AG09309 (cell line): ENCODE results near the gene RNF187.

ENCODE experiments used
- DNase-seq: peaks from one replicate; pipeline ENCODE4 v3.0.0-alpha.2; 2010; ENCODE audit warnings: low read depth
- H3K4me3 ChIP-seq: 2 replicates; pipeline ENCODE4 v1.5.1; 2011; ENCODE audit warnings: mild to moderate bottlenecking, low read depth, low read length, moderate library complexity; ENCODE audit not compliant: control insufficient read depth
- TF ChIP-seq, protein P1 (sequence below): IDR thresholded peaks from 2 replicates; pipeline ENCODE4 v1.5.1; 2011; ENCODE audit warnings: mild to moderate bottlenecking, low read depth, low read length, inconsistent platforms; ENCODE audit not compliant: insufficient read depth, control insufficient read depth; ENCODE audit errors: missing control alignments

The RNF187 gene

DNA sequence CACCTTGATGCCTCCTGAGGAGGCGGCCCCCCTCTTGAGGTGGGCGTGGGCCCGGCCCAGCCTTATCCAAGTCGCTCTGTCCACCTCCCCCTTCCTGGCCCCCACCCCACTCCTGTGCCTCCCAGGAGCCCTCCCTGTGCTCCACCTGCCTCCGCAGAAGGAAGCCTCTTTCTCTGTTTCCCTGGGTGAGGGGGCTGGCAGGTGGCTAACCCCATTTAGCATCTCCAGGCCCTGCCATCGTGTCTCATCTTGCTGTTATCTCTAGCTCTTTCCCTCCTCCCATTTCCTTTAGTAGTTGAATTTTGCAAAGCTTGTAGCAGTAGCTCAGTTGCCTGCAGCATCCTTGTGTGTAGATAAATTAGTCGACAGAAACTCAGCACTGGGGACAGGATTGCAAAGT is 7.2 kb downstream of the RNF187 start:
- no peak for DNase-seq
- TF ChIP-seq, protein P1, sequence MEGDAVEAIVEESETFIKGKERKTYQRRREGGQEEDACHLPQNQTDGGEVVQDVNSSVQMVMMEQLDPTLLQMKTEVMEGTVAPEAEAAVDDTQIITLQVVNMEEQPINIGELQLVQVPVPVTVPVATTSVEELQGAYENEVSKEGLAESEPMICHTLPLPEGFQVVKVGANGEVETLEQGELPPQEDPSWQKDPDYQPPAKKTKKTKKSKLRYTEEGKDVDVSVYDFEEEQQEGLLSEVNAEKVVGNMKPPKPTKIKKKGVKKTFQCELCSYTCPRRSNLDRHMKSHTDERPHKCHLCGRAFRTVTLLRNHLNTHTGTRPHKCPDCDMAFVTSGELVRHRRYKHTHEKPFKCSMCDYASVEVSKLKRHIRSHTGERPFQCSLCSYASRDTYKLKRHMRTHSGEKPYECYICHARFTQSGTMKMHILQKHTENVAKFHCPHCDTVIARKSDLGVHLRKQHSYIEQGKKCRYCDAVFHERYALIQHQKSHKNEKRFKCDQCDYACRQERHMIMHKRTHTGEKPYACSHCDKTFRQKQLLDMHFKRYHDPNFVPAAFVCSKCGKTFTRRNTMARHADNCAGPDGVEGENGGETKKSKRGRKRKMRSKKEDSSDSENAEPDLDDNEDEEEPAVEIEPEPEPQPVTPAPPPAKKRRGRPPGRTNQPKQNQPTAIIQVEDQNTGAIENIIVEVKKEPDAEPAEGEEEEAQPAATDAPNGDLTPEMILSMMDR = no peak
- H3K4me3 ChIP-seq = no peak overlapping the region

DNA sequence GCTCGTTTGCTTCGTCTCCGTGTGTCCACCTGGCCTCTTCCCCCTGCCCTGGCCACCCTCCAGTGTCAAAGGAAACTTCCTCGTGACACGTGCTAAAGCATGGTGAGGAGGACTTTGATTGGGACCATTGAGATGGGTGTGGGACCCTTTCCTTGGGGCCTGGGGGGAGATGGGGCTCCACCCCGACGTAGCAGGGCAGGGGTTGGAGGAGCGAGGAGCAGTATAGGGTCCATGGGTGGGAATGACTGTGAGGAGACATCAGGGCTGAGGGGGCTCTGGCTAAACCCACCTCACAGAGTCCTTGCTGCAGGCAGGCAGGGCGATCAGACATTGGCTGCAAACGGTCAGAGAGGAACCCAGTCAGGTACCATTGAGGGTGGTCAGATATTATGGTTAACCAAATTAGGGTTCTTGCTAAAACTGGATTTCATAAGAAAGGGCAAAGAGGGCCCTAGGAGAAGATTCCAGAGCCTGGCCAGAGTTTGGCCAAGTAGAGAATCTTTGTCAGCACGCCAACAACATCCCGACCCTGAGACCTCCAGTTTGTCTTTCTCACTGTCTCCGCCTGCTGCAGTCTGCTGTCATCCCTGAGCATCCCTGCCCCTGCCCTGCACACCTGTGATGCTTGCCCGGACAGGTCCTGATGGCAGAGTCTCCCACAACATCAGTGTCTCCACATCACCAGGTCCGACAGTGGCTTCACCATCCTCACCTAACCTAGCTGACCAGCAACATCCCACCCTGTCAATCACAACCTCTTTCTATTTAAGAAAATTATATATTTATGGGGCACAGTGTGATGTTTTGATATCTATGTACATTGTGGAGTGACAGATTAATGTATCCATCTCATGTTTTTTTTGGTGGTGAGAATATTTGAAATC is 8.0 kb downstream of the RNF187 start:
- no peak overlapping the region for H3K4me3 ChIP-seq
- TF ChIP-seq, protein P1 = no peak
- DNase-seq = no peak

DNA sequence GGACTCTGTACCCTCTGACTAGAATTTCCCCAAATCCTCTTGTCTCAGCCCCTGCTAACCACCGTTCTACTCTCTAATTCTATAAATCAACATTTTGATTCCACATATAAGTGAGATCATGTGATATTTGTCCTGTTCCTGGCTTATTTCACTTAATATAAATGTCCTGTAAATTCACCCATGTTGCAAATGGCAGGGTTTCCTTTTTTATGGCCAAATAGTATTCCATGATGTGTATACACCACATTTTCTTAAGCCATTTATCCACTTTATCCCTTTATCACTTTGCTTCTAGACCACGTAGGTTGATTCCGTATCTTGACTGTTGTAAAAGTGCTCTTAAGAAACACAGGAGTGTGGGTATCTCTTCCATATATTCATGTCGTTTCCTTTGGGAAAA is 8.9 kb downstream of the RNF187 start:
- TF ChIP-seq, protein P1 = no peak
- H3K4me3 ChIP-seq = no peak overlapping the region
- no peak for DNase-seq

DNA sequence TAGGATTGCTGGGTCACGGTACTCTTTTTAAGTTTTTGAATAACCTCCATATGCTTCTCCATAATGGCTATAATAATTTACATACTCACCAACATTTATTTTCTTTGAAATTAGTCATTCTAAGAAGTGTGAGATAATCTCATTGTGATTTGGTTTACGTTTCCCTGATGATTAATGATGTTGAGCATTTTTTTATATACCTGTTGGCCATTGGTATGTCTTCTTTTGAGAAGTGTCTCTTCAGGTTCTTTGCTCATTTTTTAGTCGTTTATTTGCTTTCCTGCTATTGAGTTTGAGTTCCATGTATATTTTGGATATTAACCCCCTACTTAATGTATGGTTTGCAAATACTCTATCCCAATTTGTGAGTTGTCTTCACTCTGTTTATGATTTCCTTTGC is 9.3 kb downstream of the RNF187 start:
- no peak overlapping the region for H3K4me3 ChIP-seq
- TF ChIP-seq, protein P1 = no peak
- DNase-seq = no peak

DNA sequence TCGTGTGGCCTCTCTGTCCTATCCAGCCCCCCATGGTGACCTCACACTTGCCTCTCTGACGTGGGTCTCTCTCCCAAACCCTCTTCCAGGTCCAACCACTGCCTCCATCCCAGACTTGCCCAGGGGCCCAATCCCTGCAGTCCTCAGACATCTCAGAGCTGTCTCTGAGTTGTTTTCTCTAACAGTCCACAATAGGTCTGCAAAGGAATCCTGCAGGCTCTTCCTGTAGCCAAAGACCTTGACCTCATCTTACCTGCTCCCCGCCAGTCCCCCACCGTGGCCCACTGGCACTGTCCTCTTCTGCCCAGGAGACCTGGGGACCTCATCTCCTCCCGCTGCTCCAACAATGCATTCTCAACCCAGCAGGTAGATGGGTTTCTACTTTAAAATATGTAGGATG is 10.0 kb downstream of the RNF187 start:
- TF ChIP-seq, protein P1 = no peak
- no peak for DNase-seq
- H3K4me3 ChIP-seq = no peak overlapping the region

DNA sequence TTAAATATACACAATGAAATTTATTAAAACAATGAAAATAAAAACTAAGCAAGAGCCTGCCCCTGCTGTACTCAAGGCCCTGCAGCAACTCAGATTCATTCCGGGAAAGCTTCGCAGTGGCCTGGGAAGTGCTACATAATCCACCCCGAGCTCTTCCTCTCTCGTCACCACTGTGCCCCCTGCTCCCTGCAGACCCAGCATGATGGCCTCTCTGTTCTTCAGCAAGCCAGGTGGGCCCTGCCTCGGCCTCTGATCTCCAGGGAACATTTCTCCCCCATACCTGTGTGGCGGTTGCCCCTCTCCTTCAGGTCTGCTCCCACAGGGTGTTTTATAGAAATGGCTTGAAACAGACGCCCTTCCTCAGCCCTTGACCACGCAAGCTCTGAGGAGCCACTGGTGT is 10.6 kb downstream of the RNF187 start:
- no peak for DNase-seq
- no peak overlapping the region for H3K4me3 ChIP-seq
- TF ChIP-seq, protein P1 = no peak

DNA sequence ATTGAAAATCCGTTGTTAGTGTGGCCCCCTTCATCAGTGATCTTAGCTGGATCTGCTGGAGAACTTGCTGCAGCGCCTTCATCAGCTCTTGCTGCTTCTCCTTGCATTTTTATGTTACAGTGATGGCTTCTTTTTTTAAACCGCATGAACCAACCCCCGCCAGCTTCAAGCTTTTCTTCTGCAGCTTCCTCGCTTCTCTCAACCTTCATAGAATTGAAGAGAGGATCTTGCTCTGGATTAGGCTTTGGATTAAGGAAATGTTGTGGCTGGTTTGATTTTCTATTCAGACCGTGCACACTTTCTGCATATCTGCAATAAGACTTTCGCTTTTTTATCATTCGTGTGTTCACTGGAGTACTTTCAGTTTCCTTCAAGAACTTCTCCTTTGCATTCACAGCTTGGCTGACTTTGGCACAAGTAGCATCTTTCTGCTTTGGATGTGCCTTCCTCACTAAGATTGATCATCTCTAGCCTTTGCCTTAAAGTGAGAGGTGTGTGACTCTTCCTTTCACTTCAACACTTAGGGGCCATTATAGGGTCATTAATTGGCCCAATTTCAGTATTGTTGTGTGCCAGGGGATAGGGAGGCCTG is 13.1 kb downstream of the RNF187 start:
- DNase-seq = no peak
- H3K4me3 ChIP-seq = no peak overlapping the region
- TF ChIP-seq, protein P1 = no peak
